Caki2 (cell line): ENCODE results near the gene BRD9. TPM values are rescaled to one million over a fixed set of nuclear protein-coding genes. Genes with fewer than 3 reads are reported as not detected.
"Not testable (repeated sequence)": the region's sequence is repeated elsewhere in the genome, so short reads cannot be mapped to it uniquely, and the experiment has no call there.

Experiments used
- DNase-seq: peaks from one replicate; pipeline ENCODE4 v3.0.0-alpha.2; 2015; ENCODE audit warnings: low read depth
- in situ Hi-C: cut with HindIII; loops from 2 replicates; pipeline ENCODE4 v1.10.0; 2016; ENCODE audit warnings: low sequenced_read_pairs, low pct_unique_long_range_greater_than_20kb, mixed read lengths
- total RNA-seq: library from RNA; depleted of rRNA; stranded (reverse); fragments of >200 nt; shearing (Covaris generic); gene quantifications from 2 replicates; pipeline ENCODE4 v1.2.3, GENCODE V29; 2014; ENCODE audit warnings: low replicate concordance

Gene BRD9
- total RNA-seq, 1 experiment from 2014 or later, result 20.4 TPM

GRCh38 chr5:853416-854090 lies 39.0 kb downstream of the BRD9 start:
- DNase-seq, in situ Hi-C loops: not testable (repeated sequence)

DNA sequence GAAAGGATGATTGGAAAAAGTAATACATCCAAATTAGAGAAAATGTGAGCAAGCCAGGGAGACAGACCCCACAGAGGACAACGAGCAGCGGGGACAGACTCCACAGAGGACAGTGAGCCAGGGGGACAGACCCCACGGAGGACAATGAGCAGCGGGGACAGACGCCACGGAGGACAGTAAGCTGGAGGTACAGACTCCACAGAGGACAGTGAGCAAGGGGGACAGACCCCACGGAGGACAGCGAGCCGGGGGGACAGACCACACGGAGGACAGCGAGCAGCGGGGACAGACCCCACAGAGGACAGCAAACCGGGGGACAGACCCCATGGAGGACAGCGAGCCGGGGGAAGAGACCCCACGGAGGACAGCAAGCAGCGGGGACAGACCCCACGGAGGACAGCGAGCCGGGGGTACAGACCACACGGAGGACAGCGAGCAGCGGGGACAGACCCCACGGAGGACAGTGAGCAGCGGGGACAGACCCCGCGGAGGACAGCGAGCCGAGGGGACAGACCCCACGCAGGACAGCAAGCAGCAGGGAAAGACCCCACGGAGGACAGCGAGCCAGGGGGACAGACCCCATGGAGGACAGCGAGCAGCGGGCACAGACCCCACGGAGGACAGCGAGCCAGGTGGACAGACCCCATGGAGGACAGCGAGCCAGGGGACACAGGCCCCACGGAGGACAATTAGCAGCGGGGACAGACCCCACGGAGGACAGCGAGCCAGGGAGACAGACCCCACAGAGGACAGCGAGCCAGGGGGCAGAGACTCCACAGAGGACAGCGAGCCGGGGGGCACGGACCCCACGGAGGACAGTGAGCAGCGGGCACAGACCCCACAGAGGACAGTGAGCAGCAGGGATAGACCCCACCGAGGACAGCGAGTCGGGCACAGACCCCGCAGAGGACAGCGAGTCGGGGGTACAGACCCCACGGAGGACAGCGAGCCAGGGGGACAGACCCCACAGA lies 39.9 kb downstream of the BRD9 start:
- in situ Hi-C loops, result no loop called here
- no peak for DNase-seq

DNA sequence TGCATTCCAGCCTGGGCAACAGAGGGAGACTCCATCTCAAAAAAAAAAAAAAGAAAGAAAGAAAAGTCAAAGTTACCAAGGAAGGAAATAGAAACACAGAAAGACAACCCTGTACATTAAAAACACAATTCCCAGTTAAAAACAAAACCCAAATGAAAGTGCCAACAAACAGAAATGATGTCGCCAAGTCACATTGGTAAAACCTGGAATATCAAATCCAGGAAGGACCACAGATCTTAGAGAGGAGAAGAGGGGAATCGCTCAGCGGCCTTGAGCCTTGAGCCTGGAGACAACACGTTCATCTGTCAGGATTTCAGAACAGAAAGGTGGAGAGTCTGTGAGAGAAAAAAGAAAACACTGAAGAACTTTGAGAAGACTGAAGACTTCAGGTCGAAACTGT lies 40.6 kb downstream of the BRD9 start:
- no peak for DNase-seq
- in situ Hi-C loops, result no loop called here

GRCh38 chr5:851553-851952 lies 41.0 kb downstream of the BRD9 start:
- no peak for DNase-seq
- in situ Hi-C loops, result no loop called here

DNA sequence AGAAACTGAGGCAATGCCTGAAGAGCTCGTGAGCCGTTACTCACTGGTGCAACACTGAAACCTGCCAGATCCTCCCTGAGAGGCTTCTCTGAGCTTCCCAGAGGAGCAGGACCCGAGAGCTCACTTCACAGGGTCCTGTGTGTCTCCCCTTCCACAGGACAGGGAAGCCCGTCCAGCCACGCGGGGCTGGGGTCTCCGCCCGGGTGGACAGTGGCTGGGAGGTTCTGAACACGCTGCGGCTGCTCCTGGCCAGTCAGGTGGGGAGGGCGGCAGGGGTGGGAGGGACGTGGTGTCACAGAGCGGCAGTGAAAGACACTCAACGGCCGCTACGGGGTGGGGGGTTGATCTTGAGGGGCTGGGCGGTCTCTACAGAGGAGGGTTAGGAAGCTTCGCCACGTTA lies 41.5 kb downstream of the BRD9 start:
- DNase-seq, result no peak
- in situ Hi-C loops, result no loop called here

DNA sequence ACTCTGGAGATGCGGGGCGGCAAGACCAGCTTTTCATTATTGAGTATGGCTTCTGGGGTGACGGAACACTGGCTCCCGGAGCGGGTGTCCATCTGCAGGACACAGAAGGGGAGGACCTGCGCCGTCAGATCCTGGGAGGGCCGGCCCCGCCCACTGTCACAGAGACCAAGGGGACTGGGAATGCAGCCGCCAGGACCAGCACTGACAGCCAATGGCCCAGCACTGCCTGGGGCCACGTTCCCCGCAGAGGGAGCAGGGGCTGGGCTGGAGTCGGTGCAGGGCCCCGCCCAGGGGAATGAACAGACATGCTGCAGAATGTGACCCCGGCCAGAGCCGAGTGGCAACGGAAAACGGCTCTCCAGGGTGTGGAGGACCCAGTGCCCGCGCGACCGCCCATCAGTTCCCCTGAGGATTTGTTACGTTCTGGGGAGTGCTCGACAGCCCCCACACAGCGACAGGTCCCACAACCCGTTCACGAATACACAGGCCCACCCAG lies 42.0 kb downstream of the BRD9 start, which contains the start of gene ZDHHC11:
Gene ZDHHC11 (minus strand): TSS at position 476 of the 496 bp plus-strand sequence. CDS start 384 bp downstream, at position 92.
- in situ Hi-C loops, result no loop called here
- no peak for DNase-seq

GRCh38 chr5:849651-850301 lies 42.8 kb downstream of the BRD9 start:
- no peak for DNase-seq
- in situ Hi-C loops, result no loop called here

DNA sequence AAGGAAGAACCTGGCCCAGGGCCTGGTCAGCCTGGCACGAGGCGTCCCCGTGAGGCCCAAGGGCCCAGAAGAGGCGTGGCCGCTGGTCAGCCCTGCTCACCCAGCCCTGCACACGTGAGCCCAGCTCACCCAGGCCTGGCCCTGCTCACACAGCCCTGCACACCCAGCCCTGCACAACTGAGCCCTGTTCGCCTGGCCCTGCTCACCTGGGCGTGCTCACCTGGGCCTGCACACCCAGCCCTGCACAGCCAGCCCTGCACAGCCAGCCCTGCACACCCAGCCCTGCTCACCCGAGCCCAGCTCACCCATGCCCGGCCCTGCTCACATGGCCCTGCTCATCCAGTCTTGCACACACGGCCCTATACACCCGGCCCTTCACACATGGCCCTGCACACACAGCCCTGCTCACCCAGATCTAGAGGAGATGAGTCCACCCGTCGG lies 43.9 kb downstream of the BRD9 start:
- in situ Hi-C loops, result no loop called here

DNA sequence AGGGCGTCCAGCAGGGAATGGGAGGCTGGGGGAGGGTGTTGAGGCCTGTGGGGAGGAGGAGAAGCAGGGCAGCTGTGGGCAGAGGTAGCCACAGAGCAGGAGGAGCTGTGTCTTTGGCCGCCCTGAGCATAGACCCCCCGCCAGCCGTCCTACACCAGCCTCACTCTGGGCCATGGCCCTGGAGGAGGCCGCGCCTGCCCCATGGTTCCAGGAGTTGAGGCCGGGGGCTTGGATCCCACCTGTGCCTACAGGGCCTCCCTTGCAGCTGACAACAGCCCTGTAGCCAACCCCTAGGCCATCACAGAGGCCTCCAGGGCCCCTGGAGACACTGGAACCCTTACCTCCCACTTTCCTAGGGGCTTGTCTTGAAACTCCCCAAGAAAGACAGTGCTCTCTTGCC lies 44.9 kb downstream of the BRD9 start:
- in situ Hi-C loops, DNase-seq: not testable (repeated sequence)

More for the DNA sequence above, 43.9 kb downstream of the BRD9 start:
- no peak for DNase-seq

DNA sequence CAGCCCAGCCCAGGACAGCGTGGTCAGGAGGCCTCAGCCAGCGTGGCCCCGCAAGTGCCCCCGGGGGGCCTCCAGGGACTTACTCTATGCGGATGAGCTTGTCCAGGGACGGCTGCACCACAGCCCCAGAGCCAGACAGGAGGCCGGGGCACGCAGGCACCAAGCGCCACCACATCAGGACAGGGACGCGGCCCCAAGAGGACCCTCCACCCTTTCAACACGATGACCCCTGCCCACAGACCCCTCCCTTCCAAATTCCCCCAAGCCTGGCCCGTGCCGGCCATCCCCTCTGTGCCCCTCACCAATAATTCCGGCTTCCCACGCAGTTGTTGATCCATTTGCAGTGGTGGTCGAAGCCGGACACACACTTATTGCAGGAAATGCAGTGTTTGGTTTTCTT lies 45.4 kb downstream of the BRD9 start:
- in situ Hi-C loops, result not testable (repeated sequence)

GRCh38 chr5:846602-847091 lies 46.0 kb downstream of the BRD9 start:
- DNase-seq, in situ Hi-C loops: not testable (repeated sequence)

More for the DNA sequence above, 45.4 kb downstream of the BRD9 start:
- DNase-seq, result not testable (repeated sequence)

GRCh38 chr5:845676-846601 lies 46.7 kb downstream of the BRD9 start:
- in situ Hi-C loops, DNase-seq: not testable (repeated sequence)

DNA sequence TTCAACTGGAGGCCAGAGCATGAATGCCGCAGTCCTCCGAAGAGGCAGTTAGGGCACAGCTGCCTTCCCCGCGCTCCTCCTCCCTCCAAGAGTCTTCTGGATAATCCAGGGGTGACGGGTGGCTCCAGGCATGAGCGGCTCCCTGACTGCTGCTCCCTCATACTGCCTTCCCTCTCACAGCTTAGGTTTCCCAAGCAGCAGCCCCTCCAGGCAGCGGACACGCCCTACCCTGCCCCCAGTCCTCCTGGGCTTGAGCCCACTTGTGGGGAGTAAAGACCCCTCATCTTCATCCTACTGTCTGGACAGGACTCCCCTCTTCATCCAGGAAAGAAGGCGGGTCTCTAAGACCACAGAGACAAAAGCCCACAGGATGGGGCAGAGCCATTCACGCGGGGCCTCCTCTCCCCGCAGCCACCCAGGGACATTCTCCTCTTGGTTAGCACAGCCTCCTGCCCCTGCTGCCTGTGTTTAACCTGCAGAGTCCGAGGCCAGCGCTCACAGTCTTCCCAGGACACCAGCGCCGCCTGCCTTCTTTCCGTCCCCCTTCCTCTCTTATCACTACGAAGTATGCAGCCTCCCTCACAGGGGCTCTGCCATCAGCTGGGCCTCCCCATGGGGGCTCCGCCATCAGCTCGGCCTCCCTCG lies 47.4 kb downstream of the BRD9 start:
- DNase-seq, in situ Hi-C loops: not testable (repeated sequence)

DNA sequence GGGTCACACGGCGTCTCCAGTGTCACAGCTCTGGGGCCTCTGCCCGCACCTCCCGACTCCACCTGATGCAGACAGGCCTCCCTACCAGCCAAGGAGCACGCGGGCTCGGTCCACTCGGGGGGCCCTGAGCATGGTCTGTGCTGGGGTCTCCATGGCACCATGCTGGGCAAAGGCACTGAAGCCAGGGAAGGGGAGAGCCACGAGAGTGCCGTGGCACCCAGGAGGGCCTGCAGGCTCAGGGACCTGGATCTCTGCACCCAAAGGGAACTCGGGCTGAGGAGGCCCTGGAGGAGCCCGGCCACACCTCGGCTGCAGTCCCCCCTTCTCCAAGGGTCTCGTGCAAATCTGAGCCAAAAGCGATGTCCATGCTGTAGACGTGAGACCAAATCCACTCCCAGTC lies 48.2 kb downstream of the BRD9 start:
- in situ Hi-C loops, DNase-seq: not testable (repeated sequence)

- DNase-seq, in situ Hi-C loops: not testable (repeated sequence)
These were observed 48.7 kb downstream of the BRD9 start for GRCh38 chr5:843926-844325.

- DNase-seq, in situ Hi-C loops: not testable (repeated sequence)
These were observed 49.2 kb downstream of the BRD9 start for GRCh38 chr5:843371-843770.
